C4-2B (cell line): ENCODE measurements around the gene EFEMP1.

Experiments
- CTCF ChIP-seq: fragments of 450-650 bp; conservative IDR thresholded peaks from 2 replicates; pipeline ENCODE4 v1.5.1; 2017; ENCODE audit warnings: mild to moderate bottlenecking
- ZFX ChIP-seq: fragments of 450-650 bp; IDR thresholded peaks from 2 replicates; pipeline ENCODE4 v1.6.1; 2017

- no peak for TF ChIP-seq CTCF
- TF ChIP-seq ZFX: no peak
These were observed 81.5 kb downstream of the EFEMP1 start for GRCh38 chr2:55842046-55842445.
